Measurements from ENCODE around the gene KCNB1.
A peak's percentile ranks its signal among the peaks of the same experiment; 100 is the strongest.

Gene KCNB1

GRCh38 chr20:49468412-49468811 lies 14.1 kb downstream of the KCNB1 start:
- no peak for DNase-seq

GRCh38 chr20:49466114-49466912 lies 16.2 kb downstream of the KCNB1 start:
- DNase-seq: no peak

- no peak for DNase-seq
Measured at GRCh38 chr20:49464556-49464955, 17.9 kb downstream of the KCNB1 start.

- no peak for DNase-seq
Measured at GRCh38 chr20:49462626-49463025, 19.8 kb downstream of the KCNB1 start.

- DNase-seq: no peak
Measured at GRCh38 chr20:49461894-49462620, 20.4 kb downstream of the KCNB1 start.

- no peak for DNase-seq
Measured at GRCh38 chr20:49460916-49461315, 21.6 kb downstream of the KCNB1 start.

- DNase-seq: no peak
Measured at GRCh38 chr20:49460131-49460530, 22.3 kb downstream of the KCNB1 start.

GRCh38 chr20:49459684-49460083 lies 22.8 kb downstream of the KCNB1 start:
- no peak for DNase-seq

GRCh38 chr20:49457444-49457843 lies 25.0 kb downstream of the KCNB1 start:
- DNase-seq: no peak

- DNase-seq: no peak
Measured at GRCh38 chr20:49456646-49457045, 25.8 kb downstream of the KCNB1 start.

- no peak for DNase-seq
Measured at GRCh38 chr20:49455691-49456090, 26.8 kb downstream of the KCNB1 start.

GRCh38 chr20:49452011-49452482 lies 30.4 kb downstream of the KCNB1 start:
- DNase-seq: no peak

- no peak for DNase-seq
Measured at GRCh38 chr20:49450281-49450721, 32.2 kb downstream of the KCNB1 start.

- DNase-seq: no peak
Measured at GRCh38 chr20:49448917-49449316, 33.6 kb downstream of the KCNB1 start.

- DNase-seq: no peak
Measured at GRCh38 chr20:49447946-49448809, 34.3 kb downstream of the KCNB1 start.

- DNase-seq: no peak
Measured at GRCh38 chr20:49447364-49447763, 35.1 kb downstream of the KCNB1 start.

GRCh38 chr20:49446808-49447207 lies 35.7 kb downstream of the KCNB1 start:
- no peak for DNase-seq

GRCh38 chr20:49446080-49446479 lies 36.4 kb downstream of the KCNB1 start:
- DNase-seq: no peak

GRCh38 chr20:49445176-49445575 lies 37.3 kb downstream of the KCNB1 start:
- no peak for DNase-seq

- no peak for DNase-seq
Measured at GRCh38 chr20:49444553-49444990, 37.9 kb downstream of the KCNB1 start.

GRCh38 chr20:49437057-49437456 lies 45.4 kb downstream of the KCNB1 start:
- no peak for DNase-seq

GRCh38 chr20:49435639-49436038 lies 46.8 kb downstream of the KCNB1 start:
- no peak for DNase-seq

- DNase-seq: peak; percentile 26
Measured at GRCh38 chr20:49433333-49433732, 49.1 kb downstream of the KCNB1 start.
